HG02763 (cell line): ENCODE results near the gene SLC9A7.

Experiments
- ATAC-seq: cut with Tn5 transposase; IDR thresholded peaks from one replicate; pipeline ENCODE4 v1.9.1; 2021; ENCODE audit warnings: mild to moderate bottlenecking, moderate library complexity; ENCODE audit not compliant: unreplicated experiment

Gene SLC9A7

DNA sequence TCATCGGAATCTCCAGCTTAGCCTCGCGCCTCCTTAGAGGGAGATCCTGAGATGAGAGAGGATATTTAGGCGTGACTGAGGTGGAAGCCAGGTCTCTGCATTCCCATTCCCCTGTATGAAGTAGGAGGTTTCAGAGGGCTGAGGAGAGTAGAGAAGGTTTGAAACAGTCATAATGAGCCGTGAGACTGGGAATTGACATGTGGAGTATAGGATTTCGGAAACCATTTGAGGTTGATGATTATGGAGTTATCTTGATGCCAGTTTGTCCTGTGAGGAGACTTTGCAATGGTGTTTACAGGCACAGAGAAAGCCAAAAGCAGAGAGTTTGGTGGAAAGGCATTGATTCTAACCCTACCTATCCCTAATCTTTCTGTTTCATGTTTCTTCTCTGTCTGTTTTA, 183.3 kb downstream of the SLC9A7 start:
- ATAC-seq = no peak

DNA sequence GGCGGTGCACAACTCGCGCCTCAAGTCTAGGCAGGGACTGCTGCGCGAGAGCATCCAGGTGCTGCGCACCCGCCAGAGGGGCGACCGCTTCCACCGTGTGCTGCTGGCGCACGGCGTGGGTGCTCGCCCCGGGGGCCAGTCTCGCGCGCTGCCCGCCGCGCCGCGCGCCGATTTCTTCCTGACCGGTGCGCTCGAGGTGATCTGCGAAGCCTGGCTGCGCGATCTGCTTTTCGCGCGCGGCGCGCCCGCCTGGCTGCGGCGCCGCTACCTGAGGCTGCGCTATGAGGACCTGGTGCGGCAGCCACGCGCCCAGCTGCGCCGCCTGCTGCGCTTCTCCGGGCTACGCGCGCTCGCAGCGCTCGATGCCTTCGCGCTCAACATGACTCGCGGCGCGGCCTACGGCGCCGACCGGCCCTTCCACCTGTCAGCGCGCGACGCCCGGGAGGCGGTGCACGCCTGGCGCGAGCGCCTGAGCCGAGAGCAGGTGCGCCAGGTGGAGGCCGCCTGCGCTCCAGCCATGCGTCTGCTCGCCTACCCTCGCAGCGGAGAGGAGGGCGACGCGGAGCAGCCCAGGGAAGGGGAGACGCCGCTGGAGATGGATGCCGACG, 184.0 kb downstream of the SLC9A7 start:
- ATAC-seq = no peak

DNA sequence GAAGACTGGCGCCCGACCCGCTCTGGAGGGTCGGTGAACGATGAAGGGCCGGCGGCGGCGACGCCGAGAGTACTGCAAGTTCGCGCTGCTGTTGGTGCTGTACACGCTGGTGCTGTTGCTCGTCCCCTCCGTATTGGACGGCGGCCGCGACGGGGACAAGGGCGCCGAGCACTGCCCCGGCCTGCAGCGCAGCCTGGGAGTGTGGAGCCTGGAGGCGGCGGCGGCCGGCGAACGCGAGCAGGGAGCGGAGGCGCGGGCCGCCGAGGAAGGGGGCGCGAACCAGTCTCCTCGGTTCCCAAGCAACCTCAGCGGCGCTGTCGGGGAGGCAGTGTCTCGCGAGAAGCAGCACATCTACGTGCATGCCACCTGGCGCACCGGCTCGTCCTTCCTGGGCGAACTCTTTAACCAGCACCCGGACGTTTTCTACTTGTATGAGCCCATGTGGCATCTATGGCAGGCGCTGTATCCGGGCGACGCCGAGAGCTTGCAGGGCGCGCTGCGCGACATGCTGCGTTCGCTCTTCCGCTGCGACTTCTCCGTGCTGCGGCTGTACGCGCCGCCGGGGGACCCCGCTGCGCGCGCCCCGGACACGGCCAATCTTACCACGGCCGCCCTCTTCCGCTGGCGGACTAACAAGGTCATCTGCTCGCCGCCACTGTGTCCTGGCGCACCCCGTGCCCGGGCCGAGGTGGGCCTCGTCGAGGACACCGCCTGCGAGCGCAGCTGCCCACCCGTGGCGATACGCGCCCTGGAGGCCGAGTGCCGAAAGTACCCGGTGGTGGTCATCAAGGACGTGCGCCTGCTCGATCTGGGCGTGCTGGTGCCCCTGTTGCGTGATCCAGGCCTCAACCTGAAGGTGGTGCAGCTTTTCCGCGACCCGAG, 184.8 kb downstream of the SLC9A7 start:
- peak; percentile 18 for ATAC-seq

DNA sequence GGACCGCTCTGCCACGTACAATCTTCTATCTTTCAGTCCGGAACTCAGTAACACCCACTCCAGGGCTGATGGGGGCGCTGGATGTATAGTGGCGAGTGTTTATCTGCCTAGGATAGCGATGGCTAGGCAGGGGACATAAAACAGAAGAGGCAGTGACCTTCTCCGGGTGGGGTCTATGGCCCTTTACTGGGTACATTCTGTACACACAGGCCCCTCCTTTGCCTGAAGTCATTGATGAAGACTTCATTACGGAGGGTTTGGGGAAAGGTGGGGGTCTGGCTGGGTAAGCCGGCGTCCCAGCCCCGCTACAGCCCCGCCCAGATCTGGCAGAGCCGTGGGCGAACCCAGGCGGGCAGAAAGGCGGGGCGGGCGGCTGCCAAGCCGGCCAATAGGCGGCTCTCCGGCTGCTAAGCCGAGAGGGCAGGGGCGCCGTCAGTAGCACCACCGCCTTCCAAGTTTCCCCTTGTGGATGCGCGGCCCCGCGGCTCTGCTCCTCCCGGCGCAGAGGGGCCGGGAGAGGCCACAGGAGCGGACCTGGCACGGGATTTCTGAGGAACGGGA, 185.5 kb downstream of the SLC9A7 start, which contains the start of gene CHST7:
CHST7 (plus strand) TSS at position 435 of the 561 bp plus-strand sequence. CDS start 167 bp downstream, outside the sequence.
- ATAC-seq = peak; percentile 38

DNA sequence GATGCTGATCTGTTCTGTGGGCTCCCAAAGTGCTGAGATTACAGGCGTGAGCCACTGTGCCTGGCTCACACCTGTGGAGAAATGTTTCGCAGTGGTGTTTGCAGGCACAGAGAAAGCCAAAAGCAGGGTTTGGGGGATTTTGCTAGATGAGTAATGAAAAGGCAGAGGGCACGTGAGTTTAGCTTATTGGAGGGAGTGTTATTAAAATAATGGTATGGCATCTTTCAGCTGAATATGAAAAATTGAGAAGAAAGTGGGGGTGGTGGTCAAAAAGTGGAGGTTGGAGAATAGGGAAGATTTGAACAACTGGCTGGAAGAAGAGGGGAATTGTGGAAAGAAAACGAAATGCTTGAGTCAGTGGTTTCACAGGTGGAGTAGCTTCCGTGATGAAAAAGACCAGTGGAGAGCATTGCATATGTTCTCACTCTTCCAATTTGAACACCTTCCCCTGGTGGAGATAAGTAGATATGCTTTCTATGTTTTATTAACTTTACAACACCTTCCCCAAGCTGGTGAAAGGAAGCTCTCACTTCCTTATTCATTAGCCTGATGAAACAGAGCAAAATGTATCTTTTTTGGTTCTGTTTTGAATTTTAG, 186.5 kb downstream of the SLC9A7 start:
- ATAC-seq = peak; percentile 40

DNA sequence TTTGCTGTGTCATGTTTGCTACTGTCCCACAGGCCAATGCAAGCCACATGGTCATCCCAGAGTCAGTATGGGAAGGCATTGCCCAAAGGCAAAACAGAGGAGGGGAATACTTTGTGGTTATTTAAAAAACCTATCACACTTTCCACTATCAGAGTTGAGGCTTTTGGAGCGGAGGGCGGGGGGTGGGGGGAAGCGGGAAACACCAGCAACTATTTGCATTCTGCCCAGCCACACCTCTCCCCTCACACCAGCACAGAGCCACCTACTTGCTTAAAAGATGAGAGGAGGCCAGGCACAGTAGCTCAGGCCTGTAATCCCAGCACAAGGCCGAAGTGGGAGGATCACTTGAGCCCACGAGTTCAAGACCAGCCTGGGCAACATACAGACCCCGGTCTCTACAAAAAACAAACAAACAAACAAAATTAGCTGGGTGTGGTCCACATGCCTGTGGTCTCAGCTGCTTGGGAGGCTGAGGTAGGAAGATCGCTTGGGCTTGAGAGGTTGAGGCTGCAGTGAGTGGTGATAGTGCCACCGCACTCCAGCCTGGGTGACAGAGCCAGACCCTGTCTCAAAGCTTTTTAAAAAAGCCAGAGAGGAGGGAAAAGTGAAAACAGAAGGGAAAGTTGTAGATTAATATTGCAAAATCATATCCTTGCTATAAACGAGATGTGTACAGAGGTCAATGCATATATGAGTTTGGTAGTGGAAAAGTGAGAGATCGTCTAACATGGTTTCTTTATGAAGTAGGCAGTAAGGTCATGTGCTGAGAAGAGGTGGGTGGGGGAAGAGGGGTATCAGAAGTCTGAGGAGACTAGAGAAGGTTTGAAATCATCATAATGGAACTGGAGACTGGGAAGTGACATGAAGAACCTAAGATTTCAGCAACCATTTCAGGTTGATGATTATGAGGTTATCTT, 187.2 kb downstream of the SLC9A7 start:
- ATAC-seq = no peak

DNA sequence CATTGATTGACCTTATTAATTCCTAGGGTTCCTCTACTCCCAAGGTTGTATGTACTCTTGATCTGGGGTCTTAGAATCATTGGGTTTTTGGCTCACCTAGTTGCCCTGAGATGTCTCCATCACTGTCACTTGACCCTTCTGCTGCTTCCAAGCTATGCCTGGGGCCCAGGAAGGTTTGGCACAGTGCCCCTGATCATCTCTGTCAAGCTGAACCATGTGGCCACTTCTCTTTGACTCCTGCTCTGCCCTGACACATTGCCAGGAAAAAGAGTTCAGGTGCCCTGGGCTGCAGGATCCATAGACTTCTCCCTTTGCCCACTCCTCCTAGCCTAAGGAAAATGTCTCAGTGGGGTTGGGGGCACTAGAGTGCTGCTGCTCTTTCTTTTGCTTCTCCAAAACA, 189.3 kb downstream of the SLC9A7 start:
- ATAC-seq = no peak

DNA sequence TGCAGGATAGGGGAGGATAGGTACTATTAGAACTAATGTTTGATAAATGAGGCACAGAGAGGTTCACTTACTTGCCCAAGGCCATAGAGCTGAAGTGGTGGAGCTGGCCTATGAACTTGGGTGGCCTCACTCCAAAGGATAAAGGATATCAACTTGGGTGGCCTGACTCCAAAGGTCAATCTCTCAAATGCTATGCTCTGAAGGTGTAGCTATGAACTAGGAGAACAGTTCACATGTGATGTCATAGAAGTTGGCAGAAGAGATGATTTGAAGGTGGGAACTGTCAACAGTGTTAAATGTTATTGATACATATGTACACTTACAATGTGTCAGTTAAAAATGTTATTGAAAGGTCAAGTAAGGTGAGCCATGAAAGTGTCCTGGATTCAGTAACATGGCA, 191.5 kb downstream of the SLC9A7 start:
- ATAC-seq = no peak

DNA sequence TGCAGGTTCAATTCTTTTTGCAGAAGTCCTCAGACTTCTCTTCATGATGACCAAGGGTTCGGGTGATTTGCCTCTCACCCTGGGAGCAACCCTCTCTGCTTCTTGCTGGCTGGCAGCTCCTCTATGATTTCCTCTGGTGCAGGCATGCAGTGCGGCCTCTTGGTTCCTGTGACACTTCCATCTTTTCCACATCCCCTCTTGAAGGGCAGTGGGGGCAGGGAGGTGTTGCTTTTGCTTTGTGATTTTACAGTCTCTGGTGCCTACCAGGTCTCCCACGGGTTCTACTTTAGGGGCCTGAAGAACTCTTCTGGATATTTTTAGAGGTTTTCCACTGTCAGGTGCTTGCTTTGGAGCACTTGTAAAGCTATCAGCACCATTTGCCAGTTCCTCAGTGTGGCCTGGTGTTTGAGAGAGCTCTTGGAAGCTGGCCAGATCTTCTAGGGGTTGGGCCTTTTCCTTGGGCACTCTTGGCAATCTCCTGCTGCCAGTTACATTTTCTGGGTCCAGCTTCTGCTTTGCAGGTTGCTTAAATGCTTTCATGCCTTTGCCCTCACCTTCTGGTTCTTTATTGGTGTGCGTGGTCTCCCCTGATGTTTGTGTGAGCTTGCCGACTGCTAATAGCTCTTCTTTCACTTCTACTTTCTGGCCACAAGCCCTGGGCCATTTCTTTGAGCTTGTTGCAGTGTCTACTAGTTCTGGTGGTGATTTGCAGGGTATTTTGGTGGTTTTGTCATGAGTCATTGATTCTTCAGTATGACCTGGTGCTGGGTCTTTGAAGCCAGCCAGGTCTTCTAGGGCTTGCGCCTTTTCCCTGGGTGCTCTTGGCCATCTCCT, 196.9 kb downstream of the SLC9A7 start:
- peak; percentile 97 for ATAC-seq

DNA sequence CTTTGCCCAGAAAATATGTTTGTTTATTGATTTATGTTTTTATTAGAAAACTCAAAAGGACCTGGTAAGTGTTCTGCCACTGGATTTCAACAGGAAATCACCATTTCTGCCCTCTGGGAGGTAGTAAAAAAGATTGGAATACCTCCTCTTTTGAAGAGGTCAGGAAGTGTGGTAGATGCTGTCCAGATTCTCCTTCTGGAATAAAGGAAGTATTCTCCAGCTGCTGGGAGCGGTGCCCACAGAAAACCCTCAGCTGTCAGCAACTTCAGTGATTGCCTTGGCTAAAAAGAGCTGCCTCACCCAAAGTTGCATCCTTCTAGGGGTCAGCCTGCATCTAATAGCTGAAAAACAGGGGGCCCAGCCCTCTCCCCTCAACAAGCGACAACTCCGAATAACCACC, 199.9 kb downstream of the SLC9A7 start:
- no peak for ATAC-seq

DNA sequence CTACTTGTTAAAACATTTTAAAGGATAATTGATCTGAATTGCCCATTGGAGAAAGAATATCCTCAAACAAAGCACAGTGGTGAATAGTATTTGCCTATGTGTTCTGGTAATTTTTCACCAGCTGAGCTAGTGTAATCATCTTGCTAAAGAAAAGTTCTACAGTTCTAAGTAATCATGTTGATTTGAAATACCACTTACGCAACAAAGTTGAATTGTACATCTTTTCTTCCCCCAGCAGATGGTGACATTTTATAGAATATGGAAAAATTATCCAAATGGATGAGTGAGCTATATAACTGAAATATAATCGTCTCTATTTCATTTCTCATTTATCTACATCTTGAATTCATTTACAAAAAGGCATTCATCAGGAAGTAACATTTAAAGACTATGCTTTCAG, 204.0 kb downstream of the SLC9A7 start:
- ATAC-seq = no peak

DNA sequence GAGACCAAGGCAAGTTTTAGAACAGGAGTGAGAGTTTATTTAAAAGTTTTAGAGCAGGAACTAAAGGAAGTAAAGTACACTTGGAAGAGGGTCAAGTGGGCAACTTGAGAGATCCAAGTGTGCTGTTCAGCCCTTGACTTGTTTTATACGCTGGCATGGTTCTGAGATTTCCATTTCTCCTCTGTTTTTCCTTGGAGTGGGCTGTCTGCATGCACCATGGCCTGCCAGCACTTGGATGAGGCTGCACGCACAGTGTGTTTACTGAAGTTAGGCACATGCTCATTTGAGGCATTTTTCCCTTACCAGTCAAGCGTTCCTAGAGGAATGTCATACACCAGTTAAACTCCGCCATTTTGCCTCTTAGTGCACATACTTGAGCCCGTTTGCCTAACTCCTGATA, 205.0 kb downstream of the SLC9A7 start:
- ATAC-seq = no peak

DNA sequence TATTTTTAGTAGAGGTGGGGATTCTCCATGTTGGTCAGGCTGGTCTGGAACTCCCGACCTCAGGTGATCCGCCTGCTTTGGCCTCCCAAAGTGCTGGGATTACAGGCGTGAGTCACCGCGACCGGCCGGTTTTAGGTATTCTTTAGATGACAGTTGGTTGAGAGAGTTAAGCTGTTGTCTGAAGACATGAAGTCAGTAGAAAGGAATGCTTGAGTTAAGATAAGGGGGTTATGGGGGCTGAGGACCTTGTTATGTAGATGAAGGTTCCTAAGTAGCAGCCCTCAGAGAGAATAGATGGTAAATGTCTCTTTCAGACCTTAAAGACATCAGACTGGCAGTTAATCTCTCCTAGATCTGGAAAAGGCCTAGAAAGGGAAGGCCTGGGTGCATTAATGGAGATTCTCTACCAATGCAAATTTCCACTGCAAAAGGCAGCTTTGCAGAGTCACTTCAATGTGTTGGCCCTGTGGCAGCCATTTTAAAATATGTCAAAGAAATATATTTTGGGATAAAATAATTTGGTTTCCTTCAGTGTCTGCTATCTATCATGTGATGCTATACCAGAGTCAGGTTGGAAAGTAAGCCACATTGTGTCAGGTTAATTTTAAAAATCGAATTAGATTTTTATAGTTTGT, 207.3 kb downstream of the SLC9A7 start:
- ATAC-seq = no peak

DNA sequence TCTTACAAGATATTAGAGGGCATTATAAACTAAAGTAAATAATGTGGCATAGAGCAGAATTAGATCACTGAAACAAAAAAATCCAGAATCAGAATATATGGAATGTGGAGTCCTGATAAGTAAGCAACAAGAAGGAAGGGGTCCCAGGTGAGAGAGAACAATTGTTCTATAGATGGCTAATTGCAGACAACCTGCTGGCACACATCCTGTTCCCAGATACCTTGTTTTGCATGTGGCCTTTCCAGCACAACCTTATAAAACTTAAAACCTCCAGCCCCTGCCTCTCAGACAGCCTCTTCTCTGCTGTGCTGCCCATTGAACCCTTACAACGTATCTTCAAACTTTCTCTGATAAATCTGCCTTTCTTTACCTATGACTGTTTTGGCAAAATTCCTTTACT, 209.0 kb downstream of the SLC9A7 start:
- ATAC-seq = no peak
